OCI-LY3 (cell line): ENCODE data around the gene AGAP2.

Source experiments
- EZH2phosphoT487 ChIP-seq: fragments of 200-600 bp; shearing (Covaris generic); IDR thresholded peaks from 2 replicates; pipeline ENCODE4 v1.6.1; 2018; ENCODE audit warnings: antibody characterized with exemption, mixed run types, low read depth
- TF ChIP-seq, protein P1 (sequence below): fragments of 200-600, 300-600 bp; sonication (generic); IDR thresholded peaks from 2 replicates; pipeline ENCODE4 v1.5.1; 2014; ENCODE audit warnings: antibody characterized with exemption, low read length, low read depth

- TF ChIP-seq, protein P1, sequence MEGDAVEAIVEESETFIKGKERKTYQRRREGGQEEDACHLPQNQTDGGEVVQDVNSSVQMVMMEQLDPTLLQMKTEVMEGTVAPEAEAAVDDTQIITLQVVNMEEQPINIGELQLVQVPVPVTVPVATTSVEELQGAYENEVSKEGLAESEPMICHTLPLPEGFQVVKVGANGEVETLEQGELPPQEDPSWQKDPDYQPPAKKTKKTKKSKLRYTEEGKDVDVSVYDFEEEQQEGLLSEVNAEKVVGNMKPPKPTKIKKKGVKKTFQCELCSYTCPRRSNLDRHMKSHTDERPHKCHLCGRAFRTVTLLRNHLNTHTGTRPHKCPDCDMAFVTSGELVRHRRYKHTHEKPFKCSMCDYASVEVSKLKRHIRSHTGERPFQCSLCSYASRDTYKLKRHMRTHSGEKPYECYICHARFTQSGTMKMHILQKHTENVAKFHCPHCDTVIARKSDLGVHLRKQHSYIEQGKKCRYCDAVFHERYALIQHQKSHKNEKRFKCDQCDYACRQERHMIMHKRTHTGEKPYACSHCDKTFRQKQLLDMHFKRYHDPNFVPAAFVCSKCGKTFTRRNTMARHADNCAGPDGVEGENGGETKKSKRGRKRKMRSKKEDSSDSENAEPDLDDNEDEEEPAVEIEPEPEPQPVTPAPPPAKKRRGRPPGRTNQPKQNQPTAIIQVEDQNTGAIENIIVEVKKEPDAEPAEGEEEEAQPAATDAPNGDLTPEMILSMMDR = no peak
- no peak for TF ChIP-seq EZH2phosphoT487
Measured at GRCh38 chr12:57775563-57776246, 37.2 kb upstream of the AGAP2 start.
